ENCODE results near the gene CRELD1.

Gene CRELD1

DNA sequence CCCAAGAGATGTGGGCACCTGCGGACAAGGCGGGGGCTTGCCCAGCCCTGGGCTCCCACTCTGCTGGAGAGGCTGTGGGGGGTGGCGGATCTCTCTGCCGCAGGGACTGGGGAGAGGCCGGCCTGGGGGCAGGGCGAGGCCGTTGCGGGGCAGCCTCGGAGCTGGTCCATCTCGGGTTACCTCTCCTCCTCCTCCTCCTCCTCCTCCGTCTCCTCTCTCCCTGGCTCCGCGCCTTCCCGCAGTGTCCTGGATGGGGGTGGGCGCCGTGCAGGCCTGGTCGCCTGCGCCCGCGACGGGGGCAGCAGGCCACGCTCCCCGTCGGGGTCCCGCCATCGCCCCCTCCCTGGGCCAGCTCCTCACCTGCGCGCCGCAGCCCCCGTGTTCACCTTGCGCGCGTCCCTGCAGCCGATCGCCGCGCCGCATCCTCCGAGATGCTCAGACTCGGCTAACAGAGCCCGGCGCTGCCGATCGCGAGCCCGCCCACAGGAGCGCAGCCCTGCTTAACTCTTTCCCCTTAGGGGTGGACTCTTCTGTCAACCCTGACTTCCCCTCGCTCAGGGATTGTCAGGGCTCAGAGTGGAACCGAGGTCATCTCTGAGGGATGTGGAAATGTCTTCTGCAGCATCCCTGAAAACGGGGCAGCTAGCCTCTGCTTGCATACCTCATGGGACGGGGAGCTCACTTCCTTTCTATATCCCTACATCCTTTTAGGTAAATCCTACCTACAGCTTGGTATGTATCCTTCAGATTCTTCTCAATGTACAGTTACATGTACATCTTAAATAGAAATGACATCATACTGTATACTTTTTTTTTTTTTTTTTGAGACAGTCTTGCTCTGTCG lies 18.6 kb downstream of the CRELD1 start, which contains the start of gene PRRT3:
Gene PRRT3, minus strand, starts transcription at position 447 of the 844 bp plus-strand sequence. CDS start 2,293 bp downstream, outside the sequence.
- Histone ChIP-seq H3K4me2 (ENCODE audit: low read depth, low read length) (peak within 1 kb of the TSS; percentile 99), H3K9me2 (replicated peaks; ENCODE audit: insufficient read depth, low read length) (no peaks in the 10 kb centered on the region), H3F3A (ENCODE audit: insufficient read depth, low read length) (no peaks in the 10 kb centered on the region), H3K27me3 (replicated peaks; ENCODE audit: insufficient read depth, low read length) (no peaks in the 10 kb centered on the region), H3K9ac (ENCODE audit: low read length) (peak within 1 kb of the TSS; percentile 37; the same call in 1 of the 2 replicates), H3K4me1 (ENCODE audit: low read length) (0 out of 2 replicates have a peak, but pooled peaks cover 5% of the 10 kb centered on the region), H2AFZ (ENCODE audit: low read length) (peak within 1 kb of the TSS; percentile 90), H3K36me3 (replicated peaks; ENCODE audit: insufficient read depth, low read length) (no peaks in the 10 kb centered on the region), H3K4me3 (ENCODE audit: low read length) (peak within 1 kb of the TSS; percentile 82), H3K79me2 (ENCODE audit: low read length) (no peaks in the 10 kb centered on the region), H3K27ac (ENCODE audit: low read length) (no peak within 1 kb of the TSS), H3K9me3 (replicated peaks; ENCODE audit: insufficient read depth, low read length) (no peaks in the 10 kb centered on the region), H4K20me1 (ENCODE audit: insufficient read depth, low read length) (no peaks in the 10 kb centered on the region)
- TF ChIP-seq, protein P1, sequence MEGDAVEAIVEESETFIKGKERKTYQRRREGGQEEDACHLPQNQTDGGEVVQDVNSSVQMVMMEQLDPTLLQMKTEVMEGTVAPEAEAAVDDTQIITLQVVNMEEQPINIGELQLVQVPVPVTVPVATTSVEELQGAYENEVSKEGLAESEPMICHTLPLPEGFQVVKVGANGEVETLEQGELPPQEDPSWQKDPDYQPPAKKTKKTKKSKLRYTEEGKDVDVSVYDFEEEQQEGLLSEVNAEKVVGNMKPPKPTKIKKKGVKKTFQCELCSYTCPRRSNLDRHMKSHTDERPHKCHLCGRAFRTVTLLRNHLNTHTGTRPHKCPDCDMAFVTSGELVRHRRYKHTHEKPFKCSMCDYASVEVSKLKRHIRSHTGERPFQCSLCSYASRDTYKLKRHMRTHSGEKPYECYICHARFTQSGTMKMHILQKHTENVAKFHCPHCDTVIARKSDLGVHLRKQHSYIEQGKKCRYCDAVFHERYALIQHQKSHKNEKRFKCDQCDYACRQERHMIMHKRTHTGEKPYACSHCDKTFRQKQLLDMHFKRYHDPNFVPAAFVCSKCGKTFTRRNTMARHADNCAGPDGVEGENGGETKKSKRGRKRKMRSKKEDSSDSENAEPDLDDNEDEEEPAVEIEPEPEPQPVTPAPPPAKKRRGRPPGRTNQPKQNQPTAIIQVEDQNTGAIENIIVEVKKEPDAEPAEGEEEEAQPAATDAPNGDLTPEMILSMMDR (IDR thresholded peaks at IDR 0.05; ENCODE audit: low read length) = no peak
- TF ChIP-seq EZH2phosphoT487 (IDR thresholded peaks at IDR 0.05; ENCODE audit: low read length) (no peak), EZH2 (optimal IDR thresholded peaks at IDR 0.05; ENCODE audit: low read depth, low read length) (no peak)
- peak; percentile 59 for DNase-seq

DNA sequence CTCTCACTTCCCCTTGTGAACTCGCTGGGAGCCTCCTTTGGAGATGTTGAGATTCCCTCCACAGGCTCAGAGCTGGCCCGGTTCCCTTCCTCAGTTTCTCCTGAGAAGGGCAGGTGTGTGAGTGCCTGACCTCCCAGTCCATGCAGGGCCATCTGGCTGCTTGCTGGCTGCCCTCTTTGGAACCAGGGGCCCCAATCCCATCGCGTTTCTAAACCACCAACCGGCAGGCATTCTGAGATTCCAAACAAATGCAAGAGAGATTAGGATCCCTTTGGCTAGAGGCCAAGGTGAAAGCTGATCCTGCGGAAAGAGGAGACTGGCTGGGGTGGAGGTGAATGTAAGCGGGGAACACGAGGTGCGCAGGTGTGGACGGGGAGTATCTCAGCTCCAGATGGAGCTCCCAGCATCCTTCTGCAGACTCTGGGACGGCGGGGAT lies 21.5 kb downstream of the CRELD1 start:
- H2AFZ ChIP-seq (ENCODE audit: low read length) = no peak overlapping the region
- no peak overlapping the region for H3K4me2 ChIP-seq (ENCODE audit: low read depth, low read length)
- H4K20me1 ChIP-seq (ENCODE audit: insufficient read depth, low read length) = no peaks in the 10 kb centered on the region
- H3K27ac ChIP-seq (ENCODE audit: low read length) = no peak overlapping the region
- H3K4me1 ChIP-seq (ENCODE audit: low read length) = 0 out of 2 replicates have a peak, but pooled peaks cover 5% of the 10 kb centered on the region
- no peaks in the 10 kb centered on the region for H3K36me3 ChIP-seq (replicated peaks; ENCODE audit: insufficient read depth, low read length)
- H3K79me2 ChIP-seq (ENCODE audit: low read length) = no peaks in the 10 kb centered on the region
- H3F3A ChIP-seq (ENCODE audit: insufficient read depth, low read length) = no peaks in the 10 kb centered on the region
- no peaks in the 10 kb centered on the region for H3K27me3 ChIP-seq (replicated peaks; ENCODE audit: insufficient read depth, low read length)
- no peaks in the 10 kb centered on the region for H3K9me2 ChIP-seq (replicated peaks; ENCODE audit: insufficient read depth, low read length)
- no peak overlapping the region for H3K4me3 ChIP-seq (ENCODE audit: low read length)
- TF ChIP-seq, protein P1 (IDR thresholded peaks at IDR 0.05; ENCODE audit: low read length) = no peak
- TF ChIP-seq EZH2phosphoT487 (IDR thresholded peaks at IDR 0.05; ENCODE audit: low read length) = no peak
- TF ChIP-seq EZH2 (optimal IDR thresholded peaks at IDR 0.05; ENCODE audit: low read depth, low read length) = no peak
- DNase-seq = no peak
- H3K9me3 ChIP-seq (replicated peaks; ENCODE audit: insufficient read depth, low read length) = no peaks in the 10 kb centered on the region
- H3K9ac ChIP-seq (ENCODE audit: low read length) = no peak overlapping the region

DNA sequence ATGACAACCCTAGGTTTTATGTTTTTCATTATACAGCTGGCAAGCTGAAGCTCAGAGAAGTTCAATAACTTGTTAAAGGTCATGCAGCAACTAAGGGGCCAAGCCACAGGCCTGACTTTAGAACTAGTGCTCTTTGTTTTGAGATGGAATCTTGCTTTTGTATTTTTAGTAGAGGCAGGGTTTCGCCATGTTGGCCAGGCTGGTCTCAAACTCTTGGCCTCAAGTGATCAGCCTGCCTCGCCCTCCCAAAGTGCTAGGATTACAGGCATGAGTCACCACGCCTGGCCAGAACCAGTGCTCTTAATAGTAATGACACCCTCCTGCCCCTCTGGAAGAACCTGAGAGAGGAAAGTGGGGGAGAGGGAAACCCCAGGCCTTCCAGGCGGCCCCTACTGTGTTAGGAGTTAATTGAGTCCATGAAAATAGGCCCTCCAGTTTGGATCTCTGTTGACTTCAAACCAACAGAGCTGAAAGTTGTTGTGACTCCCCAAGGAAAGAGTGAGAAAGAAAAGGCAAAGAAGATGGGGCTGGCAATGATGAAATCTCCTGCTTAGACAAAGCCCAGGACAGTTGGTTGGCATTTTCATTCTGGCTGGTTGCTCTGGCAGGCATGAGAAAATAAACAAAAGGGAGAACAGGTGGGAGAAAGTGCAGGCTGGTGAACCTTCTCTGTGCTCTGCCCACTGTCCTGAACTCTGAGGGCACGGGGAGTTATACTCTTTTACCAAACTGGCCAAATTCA lies 22.1 kb downstream of the CRELD1 start:
- no peaks in the 10 kb centered on the region for H3K9me3 ChIP-seq (replicated peaks; ENCODE audit: insufficient read depth, low read length)
- 0 out of 2 replicates have a peak, but pooled peaks cover 5% of the 10 kb centered on the region for H3K4me1 ChIP-seq (ENCODE audit: low read length)
- H3K9ac ChIP-seq (ENCODE audit: low read length) = no peak overlapping the region
- no peaks in the 10 kb centered on the region for H3K9me2 ChIP-seq (replicated peaks; ENCODE audit: insufficient read depth, low read length)
- no peaks in the 10 kb centered on the region for H3F3A ChIP-seq (ENCODE audit: insufficient read depth, low read length)
- no peak overlapping the region for H3K4me3 ChIP-seq (ENCODE audit: low read length)
- DNase-seq = no peak
- H3K27me3 ChIP-seq (replicated peaks; ENCODE audit: insufficient read depth, low read length) = no peaks in the 10 kb centered on the region
- H3K79me2 ChIP-seq (ENCODE audit: low read length) = no peaks in the 10 kb centered on the region
- H3K4me2 ChIP-seq (ENCODE audit: low read depth, low read length) = no peak overlapping the region
- H3K36me3 ChIP-seq (replicated peaks; ENCODE audit: insufficient read depth, low read length) = no peaks in the 10 kb centered on the region
- H4K20me1 ChIP-seq (ENCODE audit: insufficient read depth, low read length) = no peaks in the 10 kb centered on the region
- H2AFZ ChIP-seq (ENCODE audit: low read length) = no peak overlapping the region
- no peak for TF ChIP-seq EZH2phosphoT487 (IDR thresholded peaks at IDR 0.05; ENCODE audit: low read length)
- no peak for TF ChIP-seq EZH2 (optimal IDR thresholded peaks at IDR 0.05; ENCODE audit: low read depth, low read length)
- TF ChIP-seq, protein P1 (IDR thresholded peaks at IDR 0.05; ENCODE audit: low read length) = no peak
- H3K27ac ChIP-seq (ENCODE audit: low read length) = no peak overlapping the region

All from MM.1S (cell line).